ENCODE results near the gene PLCG2. TPM values are rescaled to one million over a fixed set of nuclear protein-coding genes. Genes with fewer than 3 reads are reported as not detected.

The PLCG2 gene
- total RNA-seq, 1 experiment from 2014 or later = 14.4 TPM

GRCh38 chr16:81881228-81881627 lies 102.1 kb downstream of the PLCG2 start:
- no peaks in the 10 kb centered on the region for H3K36me3 ChIP-seq (ENCODE audit: control insufficient read depth, insufficient read depth, low read length)
- H3K4me1 Mint-ChIP-seq (ENCODE audit: low read depth, unreplicated experiment) = peaks cover 12% of the 10 kb centered on the region
- no peaks in the 10 kb centered on the region for H3K27me3 ChIP-seq (replicated peaks; ENCODE audit: control insufficient read depth, insufficient read depth, low read length)
- H3K27me3 Mint-ChIP-seq (ENCODE audit: insufficient read depth, unreplicated experiment) = no peaks in the 10 kb centered on the region
- H3K9me3 ChIP-seq = no peaks in the 10 kb centered on the region
- H3K4me3 ChIP-seq (ENCODE audit: low read depth, low read length) = no peak overlapping the region
- intact Hi-C loops (cut with micrococcal nuclease; ENCODE audit: unreplicated experiment) = no loop called here
- DNase-seq = no peak
- POLR2A ChIA-PET = no interaction called here
- H3K4me3 Mint-ChIP-seq (ENCODE audit: unreplicated experiment) = no peak overlapping the region
- no peaks in the 10 kb centered on the region for H3K36me3 Mint-ChIP-seq (ENCODE audit: insufficient read depth, unreplicated experiment)
- CTCF ChIA-PET = no interaction called here
- no TSS peak for BruUV-seq (replicated peaks)
- peaks cover 6% of the 10 kb centered on the region for H3K4me1 ChIP-seq
- TF ChIP-seq CTCF (IDR thresholded peaks at IDR 0.05; ENCODE audit: insufficient read depth in 1 of 2, low read depth in 1 of 2, low read length in 1 of 2, severe bottlenecking in 1 of 2, unreplicated experiment in 1 of 2) = no peak
- no peak overlapping the region for H3K27ac Mint-ChIP-seq (ENCODE audit: unreplicated experiment)
- no peaks in the 10 kb centered on the region for H3K9me3 Mint-ChIP-seq (ENCODE audit: unreplicated experiment)

GRCh38 chr16:81882559-81882958 lies 103.5 kb downstream of the PLCG2 start:
- H3K36me3 Mint-ChIP-seq (ENCODE audit: insufficient read depth, unreplicated experiment) = no peaks in the 10 kb centered on the region
- ChIA-PET POLR2A (no interaction called here), CTCF (no interaction called here)
- Histone ChIP-seq H3K4me3 (ENCODE audit: low read depth, low read length) (no peak overlapping the region), H3K27me3 (replicated peaks; ENCODE audit: control insufficient read depth, insufficient read depth, low read length) (no peaks in the 10 kb centered on the region), H3K4me1 (peaks cover 19% of the 10 kb centered on the region), H3K9me3 (no peaks in the 10 kb centered on the region), H3K36me3 (ENCODE audit: control insufficient read depth, insufficient read depth, low read length) (no peaks in the 10 kb centered on the region)
- no peaks in the 10 kb centered on the region for H3K27me3 Mint-ChIP-seq (ENCODE audit: insufficient read depth, unreplicated experiment)
- no peak for DNase-seq
- intact Hi-C loops (cut with micrococcal nuclease; ENCODE audit: unreplicated experiment) = no loop called here
- no peak overlapping the region for H3K4me3 Mint-ChIP-seq (ENCODE audit: unreplicated experiment)
- no peak overlapping the region for H3K27ac Mint-ChIP-seq (ENCODE audit: unreplicated experiment)
- peaks cover 24% of the 10 kb centered on the region for H3K4me1 Mint-ChIP-seq (ENCODE audit: low read depth, unreplicated experiment)
- H3K9me3 Mint-ChIP-seq (ENCODE audit: unreplicated experiment) = no peaks in the 10 kb centered on the region
- no TSS peak for BruUV-seq (replicated peaks)
- TF ChIP-seq CTCF (IDR thresholded peaks at IDR 0.05; ENCODE audit: insufficient read depth in 1 of 2, low read depth in 1 of 2, low read length in 1 of 2, severe bottlenecking in 1 of 2, unreplicated experiment in 1 of 2) = no peak

GRCh38 chr16:81883235-81883634 lies 104.1 kb downstream of the PLCG2 start:
- Mint-ChIP-seq H3K27ac (ENCODE audit: unreplicated experiment) (no peak overlapping the region), H3K4me1 (ENCODE audit: low read depth, unreplicated experiment) (peaks cover 31% of the 10 kb centered on the region), H3K4me3 (ENCODE audit: unreplicated experiment) (no peak overlapping the region), H3K36me3 (ENCODE audit: insufficient read depth, unreplicated experiment) (no peaks in the 10 kb centered on the region), H3K9me3 (ENCODE audit: unreplicated experiment) (no peaks in the 10 kb centered on the region), H3K27me3 (ENCODE audit: insufficient read depth, unreplicated experiment) (no peaks in the 10 kb centered on the region)
- H3K36me3 ChIP-seq (ENCODE audit: control insufficient read depth, insufficient read depth, low read length) = no peaks in the 10 kb centered on the region
- H3K4me3 ChIP-seq (ENCODE audit: low read depth, low read length) = no peak overlapping the region
- POLR2A ChIA-PET = no interaction called here
- H3K4me1 ChIP-seq = peaks cover 26% of the 10 kb centered on the region
- intact Hi-C loops (cut with micrococcal nuclease; ENCODE audit: unreplicated experiment) = no loop called here
- H3K9me3 ChIP-seq = no peaks in the 10 kb centered on the region
- no peaks in the 10 kb centered on the region for H3K27me3 ChIP-seq (replicated peaks; ENCODE audit: control insufficient read depth, insufficient read depth, low read length)
- TF ChIP-seq CTCF (IDR thresholded peaks at IDR 0.05; ENCODE audit: insufficient read depth in 1 of 2, low read depth in 1 of 2, low read length in 1 of 2, severe bottlenecking in 1 of 2, unreplicated experiment in 1 of 2) = no peak
- DNase-seq = no peak
- CTCF ChIA-PET = no interaction called here
- BruUV-seq (replicated peaks) = no TSS peak

All from Caco-2 (cell line).